Sigmoid colon (tissue), 7 donors: ENCODE data around the gene SCN4B. TPM values are rescaled to one million over a fixed set of nuclear protein-coding genes. Genes with fewer than 3 reads are reported as not detected.

Experiments used
- DNase-seq: peaks from one replicate; pipeline ENCODE4 v3.0.0-alpha.2; 2019
- H3K27ac ChIP-seq, 4 donors: fragments of 200-600 bp; sonication (generic); one replicate each; pipeline ENCODE4 v1.5.1; 2016 to 2019; ENCODE audit warnings: mild to moderate bottlenecking in 1 of 4
- H3K27me3 ChIP-seq, 3 donors: fragments of 200-600 bp; sonication (generic); one replicate each; pipeline ENCODE4 v1.5.1; 2019; ENCODE audit warnings: mild to moderate bottlenecking in 1 of 3
- H3K36me3 ChIP-seq, 4 donors: fragments of 200-600 bp; sonication (generic); one replicate each; pipeline ENCODE4 v1.5.1; 2016 to 2019
- H3K4me1 ChIP-seq, 4 donors: fragments of 200-600 bp; sonication (generic); one replicate each; pipeline ENCODE4 v1.5.1; 2017 to 2019
- H3K4me3 ChIP-seq, 4 donors: fragments of 200-600 bp; sonication (generic); one replicate each; pipeline ENCODE4 v1.5.1; 2017 to 2019; ENCODE audit warnings: mild to moderate bottlenecking in 2 of 4, moderate library complexity in 1 of 4
- H3K9me3 ChIP-seq, 4 donors: fragments of 200-600 bp in 3 of 4; sonication (generic) in 3 of 4; one replicate each; pipeline versions ENCODE4 v1.5.1 to v1.6.1; 2013 to 2019
- CTCF ChIP-seq, 4 experiments: fragments of 450-650 bp in 3 of 4; fragments of 200-600 bp in 1 of 4; IDR thresholded peaks; one replicate each; pipeline ENCODE4 v1.5.1; 2016 to 2019; ENCODE audit warnings: antibody characterized with exemption in 4 of 4, mild to moderate bottlenecking in 3 of 4, moderate library complexity in 2 of 4
- EP300 ChIP-seq, 4 donors: sonication (generic); formaldehyde crosslinking; IDR thresholded peaks; one replicate each; pipeline ENCODE4 v1.6.1; 2017; ENCODE audit warnings: antibody characterized with exemption in 4 of 4
- POLR2A ChIP-seq, 2 donors: fragments of 450-650 bp; IDR thresholded peaks; one replicate each; pipeline ENCODE4 v1.6.1; 2016; ENCODE audit warnings: antibody characterized with exemption in 2 of 2, mild to moderate bottlenecking in 2 of 2, moderate library complexity in 2 of 2
- POLR2AphosphoS5 ChIP-seq, 4 donors: sonication (generic); formaldehyde crosslinking; IDR thresholded peaks; one replicate each; pipeline ENCODE4 v1.6.1; 2017; ENCODE audit warnings: antibody characterized with exemption in 4 of 4
- WGBS, 2 donors: extraction: QIAGEN DNeasy Blood & Tissue Kit; methylation state at CpG; one replicate each; pipeline ENCODE4 v1.1.7; 2013; 5-methylcytosine and 5-hydroxymethylcytosine counted together
- intact Hi-C: fragments of 100-400 bp; cut with DNase I; formaldehyde crosslinking; loops from one replicate; pipeline ENCODE4 v1.15.1; 2023
- polyA plus RNA-seq, 3 donors: library from polyadenylated mRNA; stranded (reverse); fragments of 200-250 nt; gene quantifications; one replicate each; pipeline ENCODE4 v1.2.3, GENCODE V29; 2013
- total RNA-seq, 4 donors: library from RNA; depleted of rRNA; stranded (reverse); fragments of >200 nt; gene quantifications; one replicate each; pipeline ENCODE4 v1.1.0, GENCODE V29; 2016
- donor health status: healthy with polysubstance abuse.
- donor health status: Bipolar disorder and iron deficiency.
- donor health status: healthy.

SCN4B gene
- total and polyA plus RNA-seq, 7 donors, result 0.92 to 2.2 (median 1.3) TPM

- no peak overlapping the region for H3K27ac ChIP-seq
- WGBS, 2 donors, result 71 to 76% methylated on average over 4 of the region's 4 CpGs
- no peaks in the 10 kb centered on the region for H3K9me3 ChIP-seq
- TF ChIP-seq EP300 (IDR thresholded peaks at IDR 0.05) (no peak), POLR2A (IDR thresholded peaks at IDR 0.05) (no peak), CTCF (IDR thresholded peaks at IDR 0.05) (no peak), POLR2AphosphoS5 (IDR thresholded peaks at IDR 0.05) (no peak)
- no peak for DNase-seq
- no peaks in the 10 kb centered on the region for H3K27me3 ChIP-seq
- H3K4me3 ChIP-seq, result no peak overlapping the region
- no peaks in the 10 kb centered on the region for H3K36me3 ChIP-seq
- no peaks in the 10 kb centered on the region for H3K4me1 ChIP-seq
- intact Hi-C loops, result no loop called here
Measured at GRCh38 chr11:118128310-118128709, 24.3 kb downstream of the SCN4B start.

- no peak for DNase-seq
Measured at GRCh38 chr11:118126082-118126838, 26.4 kb downstream of the SCN4B start.

GRCh38 chr11:118124929-118125535 is 27.6 kb downstream of the SCN4B start:
- Histone ChIP-seq H3K4me3 (no peak overlapping the region), H3K4me1 (no peaks in the 10 kb centered on the region), H3K36me3 (no peaks in the 10 kb centered on the region), H3K27ac (no peak overlapping the region), H3K9me3 (no peaks in the 10 kb centered on the region), H3K27me3 (no peaks in the 10 kb centered on the region)
- WGBS, 2 donors, result 82 to 93% methylated on average over 8 of the region's 8 CpGs
- intact Hi-C loops, result no loop called here
- TF ChIP-seq CTCF (IDR thresholded peaks at IDR 0.05) (no peak), EP300 (IDR thresholded peaks at IDR 0.05) (no peak), POLR2AphosphoS5 (IDR thresholded peaks at IDR 0.05) (no peak), POLR2A (IDR thresholded peaks at IDR 0.05) (no peak)
- DNase-seq, result no peak

More at GRCh38 chr11:118126082-118126838, 26.4 kb downstream of the SCN4B start:
- Histone ChIP-seq H3K27ac (no peak overlapping the region), H3K36me3 (no peaks in the 10 kb centered on the region), H3K4me1 (no peaks in the 10 kb centered on the region), H3K4me3 (no peak overlapping the region), H3K9me3 (no peaks in the 10 kb centered on the region), H3K27me3 (no peaks in the 10 kb centered on the region)
- intact Hi-C loops, result no loop called here
- TF ChIP-seq POLR2A (IDR thresholded peaks at IDR 0.05) (no peak), EP300 (IDR thresholded peaks at IDR 0.05) (no peak), CTCF (IDR thresholded peaks at IDR 0.05) (no peak), POLR2AphosphoS5 (IDR thresholded peaks at IDR 0.05) (no peak)
- WGBS, 2 donors, result 86 to 88% methylated on average over 7 of the region's 7 CpGs

GRCh38 chr11:118120793-118121192 is 31.8 kb downstream of the SCN4B start:
- Histone ChIP-seq H3K4me1 (no peaks in the 10 kb centered on the region), H3K4me3 (no peak overlapping the region), H3K27ac (no peak overlapping the region), H3K9me3 (no peaks in the 10 kb centered on the region), H3K27me3 (no peaks in the 10 kb centered on the region), H3K36me3 (no peaks in the 10 kb centered on the region)
- 90 to 98% methylated on average over 1 of the region's 1 CpG for WGBS, 2 donors
- no peak for DNase-seq
- intact Hi-C loops, result no loop called here
- no peak for TF ChIP-seq CTCF (IDR thresholded peaks at IDR 0.05)
- TF ChIP-seq POLR2AphosphoS5 (IDR thresholded peaks at IDR 0.05), result no peak
- TF ChIP-seq EP300 (IDR thresholded peaks at IDR 0.05), result no peak
- no peak for TF ChIP-seq POLR2A (IDR thresholded peaks at IDR 0.05)
